Choroid plexus epithelial cell (primary cell): ENCODE measurements around the gene BCL2.
A peak's percentile ranks its signal among the peaks of the same experiment; 100 is the strongest.

Experiments used
- DNase-seq: peaks from one replicate; pipeline ENCODE4 v3.0.0-alpha.2; 2010; ENCODE audit warnings: low read depth
- H3K4me3 ChIP-seq: 2 replicates; pipeline ENCODE4 v1.5.1; 2011; ENCODE audit warnings: low read depth, mild to moderate bottlenecking, control low read depth, low read length, moderate library complexity
- TF ChIP-seq, protein P1 (sequence below): conservative IDR thresholded peaks from 2 replicates; pipeline ENCODE4 v1.5.1; 2011; ENCODE audit warnings: low read depth, mild to moderate bottlenecking, control low read depth, inconsistent platforms, low read length, moderate library complexity

Gene BCL2

DNA sequence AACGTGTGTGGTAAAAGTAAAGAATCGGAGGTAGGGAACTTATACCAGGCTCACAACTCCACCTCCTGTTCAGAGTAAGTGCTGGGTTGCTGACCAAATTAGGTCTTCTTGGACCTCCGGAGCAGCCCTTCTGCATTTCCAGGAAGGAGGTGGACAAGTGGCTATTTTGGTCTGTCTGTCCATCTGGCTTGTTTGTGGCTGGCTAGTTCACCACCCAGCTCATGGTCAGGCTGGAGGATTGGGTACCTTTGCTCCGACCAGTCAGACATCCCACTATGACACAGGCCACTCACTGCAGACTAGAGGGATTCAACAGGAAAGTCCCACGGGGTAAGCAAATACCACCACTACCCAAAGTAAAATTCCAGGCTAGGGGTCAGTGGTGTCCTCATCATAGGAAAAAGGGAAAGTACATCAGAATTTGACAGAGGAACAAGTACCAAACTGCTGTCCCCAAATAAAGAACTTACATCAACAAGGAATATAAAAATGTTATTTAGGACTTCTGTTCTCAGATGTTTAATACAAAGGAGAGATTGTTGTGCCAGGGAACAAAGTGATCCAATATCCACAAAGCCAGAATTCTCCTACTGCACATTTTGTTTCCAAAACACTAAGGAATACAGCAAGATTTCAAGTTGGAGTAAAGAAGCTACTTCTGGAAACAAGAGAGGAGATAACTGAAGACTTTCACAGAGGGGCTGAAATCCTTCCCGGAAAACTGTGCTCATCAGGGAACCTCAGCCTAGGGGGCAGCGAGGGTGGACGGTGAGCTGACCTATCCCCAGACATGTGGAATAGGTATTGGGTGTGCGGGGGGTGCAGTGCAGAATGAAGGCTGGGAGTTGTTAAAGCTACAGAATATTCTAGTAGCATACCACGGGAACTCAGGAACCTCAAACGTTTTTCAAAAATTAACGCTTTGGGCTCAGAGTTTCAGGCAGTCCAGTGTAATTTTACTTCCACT is 56.9 kb downstream of the BCL2 start:
- no peak for DNase-seq
- TF ChIP-seq, protein P1, sequence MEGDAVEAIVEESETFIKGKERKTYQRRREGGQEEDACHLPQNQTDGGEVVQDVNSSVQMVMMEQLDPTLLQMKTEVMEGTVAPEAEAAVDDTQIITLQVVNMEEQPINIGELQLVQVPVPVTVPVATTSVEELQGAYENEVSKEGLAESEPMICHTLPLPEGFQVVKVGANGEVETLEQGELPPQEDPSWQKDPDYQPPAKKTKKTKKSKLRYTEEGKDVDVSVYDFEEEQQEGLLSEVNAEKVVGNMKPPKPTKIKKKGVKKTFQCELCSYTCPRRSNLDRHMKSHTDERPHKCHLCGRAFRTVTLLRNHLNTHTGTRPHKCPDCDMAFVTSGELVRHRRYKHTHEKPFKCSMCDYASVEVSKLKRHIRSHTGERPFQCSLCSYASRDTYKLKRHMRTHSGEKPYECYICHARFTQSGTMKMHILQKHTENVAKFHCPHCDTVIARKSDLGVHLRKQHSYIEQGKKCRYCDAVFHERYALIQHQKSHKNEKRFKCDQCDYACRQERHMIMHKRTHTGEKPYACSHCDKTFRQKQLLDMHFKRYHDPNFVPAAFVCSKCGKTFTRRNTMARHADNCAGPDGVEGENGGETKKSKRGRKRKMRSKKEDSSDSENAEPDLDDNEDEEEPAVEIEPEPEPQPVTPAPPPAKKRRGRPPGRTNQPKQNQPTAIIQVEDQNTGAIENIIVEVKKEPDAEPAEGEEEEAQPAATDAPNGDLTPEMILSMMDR = peak; percentile 10
- H3K4me3 ChIP-seq = no peak overlapping the region

DNA sequence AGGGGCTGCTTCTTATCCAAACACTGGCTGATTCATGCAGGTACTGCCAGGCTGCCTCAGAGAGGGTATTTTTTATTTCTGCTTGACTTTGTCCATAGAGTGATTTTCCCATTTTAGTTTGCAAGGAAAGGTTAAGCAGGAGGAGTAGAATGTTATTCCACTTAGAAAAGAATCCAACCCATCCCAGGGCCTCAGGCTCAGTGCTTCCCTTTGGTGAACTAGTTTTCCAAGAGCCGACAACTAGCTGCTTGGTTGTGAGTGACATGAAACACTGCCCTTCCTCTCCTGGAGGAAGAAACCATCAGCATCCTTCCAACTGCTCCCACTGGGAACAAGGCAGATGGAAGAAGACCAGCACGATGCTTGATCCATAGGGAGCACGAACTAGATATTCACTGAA is 58.5 kb downstream of the BCL2 start:
- TF ChIP-seq, protein P1 = no peak
- DNase-seq = no peak

DNA sequence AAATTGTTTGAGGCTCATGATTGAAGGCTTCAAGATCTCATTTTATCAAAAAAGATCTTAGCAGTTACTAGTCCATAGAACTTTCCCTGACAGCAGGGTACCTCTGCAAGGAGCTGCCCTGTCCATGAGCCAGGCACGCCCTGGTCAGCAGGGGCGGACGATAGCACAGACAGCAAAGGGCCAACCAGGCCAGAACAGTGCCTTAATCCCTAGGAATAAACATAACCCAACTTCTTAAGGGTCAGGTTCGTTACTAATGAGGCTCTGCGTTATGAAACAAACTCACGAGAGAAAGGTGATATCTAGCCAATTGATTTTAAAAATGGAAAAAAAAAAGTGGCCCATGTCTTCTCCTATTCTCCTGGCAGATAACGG is 59.2 kb downstream of the BCL2 start:
- DNase-seq = no peak
- H3K4me3 ChIP-seq = no peak overlapping the region
- TF ChIP-seq, protein P1 = no peak

More for the DNA sequence above, 58.5 kb downstream of the BCL2 start:
- H3K4me3 ChIP-seq = no peak overlapping the region

DNA sequence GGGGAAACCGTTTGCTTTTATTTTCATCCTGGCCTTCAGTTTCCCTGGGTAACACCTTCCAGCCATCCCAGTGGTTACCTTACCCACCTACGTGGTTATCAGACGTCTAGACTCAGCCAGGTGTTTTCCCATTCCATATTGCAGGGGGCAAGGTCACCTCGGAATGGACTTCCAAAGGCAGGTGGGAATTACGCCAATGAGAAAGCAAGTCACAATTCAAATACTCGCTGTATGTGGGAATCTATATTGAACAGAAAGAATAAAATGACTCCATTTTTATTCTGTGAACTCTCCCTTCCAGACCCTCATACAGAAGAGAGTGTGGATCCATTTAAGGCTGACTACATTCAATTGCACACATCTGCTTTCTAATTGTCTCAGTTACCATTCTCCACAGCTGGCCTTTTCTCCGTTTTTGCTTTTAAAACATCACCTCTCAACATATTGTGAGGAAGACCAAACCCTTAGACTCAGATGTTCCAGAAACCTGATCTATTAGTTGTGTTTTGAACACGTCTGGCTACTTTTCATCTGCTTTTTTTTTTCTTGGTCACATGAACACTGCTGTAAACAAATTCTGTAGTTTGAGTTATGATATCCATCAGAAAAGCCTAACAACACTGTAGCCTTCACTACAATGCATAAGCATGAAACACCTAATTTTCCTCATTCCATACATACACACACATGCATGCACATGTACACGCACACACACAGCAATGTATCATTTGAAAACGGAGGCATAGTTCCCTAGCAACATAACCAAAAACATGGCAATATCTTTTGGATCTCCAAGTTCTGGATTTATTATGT is 59.8 kb downstream of the BCL2 start:
- DNase-seq = no peak
- H3K4me3 ChIP-seq = no peak overlapping the region
- TF ChIP-seq, protein P1 = no peak

DNA sequence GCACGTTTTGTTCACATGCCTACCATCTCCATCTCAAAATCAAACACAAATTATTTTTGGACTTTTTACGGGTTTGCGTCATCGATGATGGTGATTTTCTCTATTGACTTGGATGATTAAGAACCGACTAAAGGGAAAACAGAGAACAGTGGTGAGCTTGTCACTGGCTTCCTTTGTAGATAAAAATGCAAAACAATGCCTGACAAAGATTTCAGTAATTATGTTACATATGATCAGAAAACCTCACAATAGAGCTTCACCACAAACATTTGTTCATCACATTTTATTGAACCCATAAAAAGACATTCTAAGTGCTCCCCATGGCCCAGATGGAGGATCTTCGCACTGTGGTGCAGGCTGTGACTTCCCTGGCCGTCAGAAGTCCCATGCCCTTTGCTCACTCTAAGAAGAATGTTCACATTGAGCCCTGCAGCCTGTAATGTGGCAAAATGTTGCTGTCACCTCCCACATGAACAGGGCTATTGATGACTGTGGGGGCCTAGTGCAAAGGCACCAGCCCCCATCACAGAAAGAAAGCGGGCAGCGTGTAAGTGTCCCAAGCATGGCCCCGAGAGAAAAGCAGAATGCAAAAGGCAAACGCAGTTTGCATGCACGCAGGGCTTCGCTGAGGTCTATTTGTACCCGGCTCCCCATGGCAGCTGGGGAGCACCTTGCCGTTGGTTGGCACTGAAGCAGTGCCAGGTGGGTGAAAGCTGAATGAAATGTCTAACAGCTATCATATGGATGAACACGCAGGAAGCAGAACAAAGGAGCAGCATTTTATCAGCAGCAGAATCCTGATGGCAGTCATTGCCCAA is 60.6 kb downstream of the BCL2 start:
- TF ChIP-seq, protein P1 = no peak
- no peak for DNase-seq
- no peak overlapping the region for H3K4me3 ChIP-seq

DNA sequence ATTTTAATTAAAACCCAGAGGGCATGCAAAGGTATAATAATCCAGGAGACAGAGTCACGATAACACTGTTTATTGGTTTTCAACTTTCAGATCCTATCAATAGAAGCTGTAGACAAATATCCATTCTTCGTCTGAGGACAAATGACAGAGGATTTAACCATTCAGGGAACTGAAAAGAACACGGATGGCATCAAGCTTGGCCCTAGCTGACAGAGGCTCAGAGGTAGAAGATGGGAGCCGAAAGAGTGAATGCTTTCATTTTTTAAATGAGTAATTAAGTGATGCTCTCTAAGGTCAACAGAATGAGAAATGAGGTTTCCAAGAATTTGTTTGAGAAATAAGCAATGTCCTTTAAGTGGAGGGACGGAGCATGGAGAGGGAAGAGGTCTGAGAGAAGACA is 62.1 kb downstream of the BCL2 start:
- no peak for DNase-seq
- H3K4me3 ChIP-seq = no peak overlapping the region
- TF ChIP-seq, protein P1 = no peak
